SIG-M5 (cell line): Measurements from ENCODE around the gene HAPLN2.

ENCODE experiments used
- DNase-seq: peaks from one replicate; lab custom pipeline; 2025; lab: John Stamatoyannopoulos, UW

HAPLN2 gene

DNA sequence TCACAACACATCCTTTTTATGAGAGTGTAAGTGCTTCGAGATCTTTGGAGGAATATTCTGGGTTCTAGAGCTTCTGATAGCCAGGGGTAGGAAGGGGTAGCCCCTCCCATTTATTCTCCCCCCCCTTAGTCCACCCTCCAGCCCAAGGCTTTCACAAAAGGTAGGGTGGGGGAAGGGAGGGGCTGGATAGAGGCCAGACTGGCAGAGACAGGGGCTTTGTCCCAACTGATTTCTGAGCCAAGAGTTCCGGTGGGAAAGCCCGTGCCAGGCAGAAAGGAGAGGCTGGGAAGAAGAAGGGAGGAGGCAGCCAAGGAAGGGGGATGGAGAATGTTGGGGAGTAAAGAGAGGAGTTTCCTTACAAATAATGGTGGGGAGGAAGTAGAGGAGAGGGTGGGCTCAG, 25.8 kb downstream of the HAPLN2 start:
- no peak for DNase-seq

DNA sequence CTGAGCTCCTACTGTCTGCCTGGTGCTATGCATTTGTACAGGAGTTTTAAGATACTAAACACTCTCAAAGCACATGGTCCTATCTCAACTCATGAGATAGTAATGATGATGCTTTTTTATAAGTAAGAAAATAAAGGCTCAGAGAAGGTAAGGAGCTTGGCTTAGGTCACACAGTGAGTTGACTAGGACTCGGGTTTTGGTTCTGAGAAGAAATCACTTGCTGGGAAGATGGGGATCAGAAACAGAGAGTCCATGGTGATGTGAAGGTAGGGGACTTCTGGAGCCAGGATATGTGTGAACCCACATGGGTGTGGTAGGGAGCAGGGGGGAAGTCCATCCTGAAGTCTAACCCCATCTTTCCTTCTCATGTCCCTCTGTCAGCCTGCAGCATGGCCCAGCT, 26.5 kb downstream of the HAPLN2 start:
- no peak for DNase-seq

DNA sequence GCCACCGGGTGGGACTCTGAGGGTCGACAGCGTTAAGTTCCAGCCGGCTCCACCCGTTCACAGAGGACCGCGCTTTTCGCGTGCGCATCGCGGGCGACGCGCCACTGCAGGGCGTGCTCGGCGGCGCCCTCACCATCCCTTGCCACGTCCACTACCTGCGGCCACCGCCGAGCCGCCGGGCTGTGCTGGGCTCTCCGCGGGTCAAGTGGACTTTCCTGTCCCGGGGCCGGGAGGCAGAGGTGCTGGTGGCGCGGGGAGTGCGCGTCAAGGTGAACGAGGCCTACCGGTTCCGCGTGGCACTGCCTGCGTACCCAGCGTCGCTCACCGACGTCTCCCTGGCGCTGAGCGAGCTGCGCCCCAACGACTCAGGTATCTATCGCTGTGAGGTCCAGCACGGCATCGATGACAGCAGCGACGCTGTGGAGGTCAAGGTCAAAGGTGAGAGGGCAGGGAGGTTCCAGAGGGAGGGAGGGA, 27.6 kb downstream of the HAPLN2 start:
- DNase-seq: no peak

- DNase-seq: no peak
Observed at GRCh38 chr1:156647351-156647750, 28.1 kb downstream of the HAPLN2 start.

GRCh38 chr1:156648496-156648895, 29.3 kb downstream of the HAPLN2 start:
- no peak for DNase-seq

- no peak for DNase-seq
Observed at GRCh38 chr1:156648951-156649350, 29.7 kb downstream of the HAPLN2 start.

DNA sequence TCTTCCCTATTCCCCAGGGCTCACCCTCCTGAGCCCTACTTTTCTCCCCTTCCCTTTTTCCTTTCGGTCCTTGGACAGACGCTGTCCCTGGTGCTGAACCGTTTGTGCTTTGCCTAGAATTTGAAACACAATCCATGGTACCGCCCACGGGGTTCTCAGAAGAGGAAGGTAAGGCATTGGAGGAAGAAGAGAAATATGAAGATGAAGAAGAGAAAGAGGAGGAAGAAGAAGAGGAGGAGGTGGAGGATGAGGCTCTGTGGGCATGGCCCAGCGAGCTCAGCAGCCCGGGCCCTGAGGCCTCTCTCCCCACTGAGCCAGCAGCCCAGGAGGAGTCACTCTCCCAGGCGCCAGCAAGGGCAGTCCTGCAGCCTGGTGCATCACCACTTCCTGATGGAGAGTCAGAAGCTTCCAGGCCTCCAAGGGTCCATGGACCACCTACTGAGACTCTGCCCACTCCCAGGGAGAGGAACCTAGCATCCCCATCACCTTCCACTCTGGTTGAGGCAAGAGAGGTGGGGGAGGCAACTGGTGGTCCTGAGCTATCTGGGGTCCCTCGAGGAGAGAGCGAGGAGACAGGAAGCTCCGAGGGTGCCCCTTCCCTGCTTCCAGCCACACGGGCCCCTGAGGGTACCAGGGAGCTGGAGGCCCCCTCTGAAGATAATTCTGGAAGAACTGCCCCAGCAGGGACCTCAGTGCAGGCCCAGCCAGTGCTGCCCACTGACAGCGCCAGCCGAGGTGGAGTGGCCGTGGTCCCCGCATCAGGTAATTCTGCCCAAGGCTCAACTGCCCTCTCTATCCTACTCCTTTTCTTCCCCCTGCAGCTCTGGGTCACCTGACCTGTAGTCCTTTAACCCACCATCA, 33.1 kb downstream of the HAPLN2 start:
- DNase-seq: no peak

- no peak for DNase-seq
Observed at GRCh38 chr1:156652992-156653355, 33.8 kb downstream of the HAPLN2 start.

GRCh38 chr1:156654700-156655099, 35.5 kb downstream of the HAPLN2 start:
- DNase-seq: no peak

GRCh38 chr1:156655151-156655903, 36.1 kb downstream of the HAPLN2 start:
- no peak for DNase-seq

GRCh38 chr1:156655904-156656516, 36.8 kb downstream of the HAPLN2 start:
- no peak for DNase-seq

GRCh38 chr1:156656806-156657740, 37.9 kb downstream of the HAPLN2 start:
- no peak for DNase-seq

DNA sequence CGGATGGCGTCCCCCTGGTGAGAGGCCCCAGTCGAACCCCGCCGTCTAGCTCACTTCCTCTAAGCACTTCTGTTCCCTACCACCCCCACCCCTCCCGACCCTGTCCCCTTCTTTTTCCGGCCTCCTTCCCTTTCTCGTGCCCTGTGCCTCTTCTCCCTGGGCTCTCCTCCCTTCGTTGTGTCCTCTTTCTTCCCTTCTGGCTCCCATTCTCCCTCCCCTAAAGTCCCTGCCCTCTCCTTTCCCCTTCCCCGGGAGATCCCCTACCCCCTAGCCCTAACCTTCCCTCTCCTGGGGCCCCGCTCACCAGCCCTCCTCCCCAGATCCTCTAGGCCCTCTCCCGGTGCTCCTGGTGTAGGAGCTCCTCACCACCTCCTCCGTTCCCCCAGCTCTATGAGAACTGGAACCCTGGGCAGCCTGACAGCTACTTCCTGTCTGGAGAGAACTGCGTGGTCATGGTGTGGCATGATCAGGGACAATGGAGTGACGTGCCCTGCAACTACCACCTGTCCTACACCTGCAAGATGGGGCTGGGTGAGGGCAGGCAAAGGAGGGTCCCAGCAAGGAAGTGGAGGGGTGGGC, 38.6 kb downstream of the HAPLN2 start:
- no peak for DNase-seq

- no peak for DNase-seq
Observed at GRCh38 chr1:156658496-156658895, 39.3 kb downstream of the HAPLN2 start.

GRCh38 chr1:156658945-156659574, 39.8 kb downstream of the HAPLN2 start:
- no peak for DNase-seq

- no peak for DNase-seq
Observed at GRCh38 chr1:156659661-156659987, 40.4 kb downstream of the HAPLN2 start.

DNA sequence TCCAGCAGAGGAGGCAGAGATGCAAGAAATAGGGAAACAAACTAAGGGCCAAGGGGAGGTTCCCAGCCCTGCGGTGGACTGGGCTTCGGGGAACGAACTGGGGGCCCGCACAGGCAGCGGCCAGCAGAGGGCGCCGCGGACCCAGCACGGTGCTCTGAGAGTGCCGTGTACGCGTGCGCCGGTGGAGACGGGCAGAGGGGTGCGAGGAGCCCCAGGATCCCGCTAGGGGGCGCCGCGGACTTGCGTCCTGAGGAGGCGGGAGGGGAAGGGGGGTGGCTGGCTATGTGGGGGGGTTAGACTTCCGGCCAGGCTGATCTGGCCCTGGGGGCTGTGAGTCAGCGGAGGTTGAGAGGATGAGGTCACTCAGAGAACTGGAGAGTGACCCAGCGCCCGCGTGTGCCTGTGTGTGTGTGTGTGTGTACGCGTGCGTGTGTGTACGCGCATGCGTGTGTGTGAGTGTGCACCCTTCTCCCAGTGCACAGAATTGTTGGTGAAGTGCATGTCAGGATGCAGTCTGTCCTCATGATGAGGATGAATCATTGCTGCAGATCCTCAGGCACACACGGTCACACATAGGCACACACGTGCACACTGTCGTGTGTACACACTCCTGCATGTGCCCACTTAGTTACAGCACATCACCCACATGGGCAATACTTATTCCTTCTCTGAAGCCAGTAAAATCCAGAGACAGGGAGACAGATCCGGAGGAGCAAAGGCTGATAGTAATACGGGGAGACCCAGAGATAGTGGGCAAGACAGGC, 41.0 kb downstream of the HAPLN2 start:
- peak; percentile 72 for DNase-seq

- DNase-seq: no peak
Observed at GRCh38 chr1:156660752-156661112, 41.5 kb downstream of the HAPLN2 start.

- no peak for DNase-seq
Observed at GRCh38 chr1:156662005-156662799, 43.0 kb downstream of the HAPLN2 start.

DNA sequence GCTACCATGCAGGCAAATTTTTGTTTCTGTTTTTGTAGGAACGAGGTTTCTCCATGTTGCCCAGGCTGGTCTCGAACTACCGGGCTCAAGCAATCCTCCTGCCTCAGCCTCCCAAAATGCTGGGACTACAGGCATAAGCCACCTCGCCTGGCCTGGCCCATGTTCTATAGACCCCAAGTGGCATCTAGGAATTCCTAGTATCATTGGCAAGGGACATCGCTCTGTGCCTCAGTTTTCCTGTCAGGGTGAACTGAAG, 43.5 kb downstream of the HAPLN2 start:
- DNase-seq: no peak
